GM12878 (cell line): ENCODE data around the gene MSLN. TPM values are rescaled to one million over a fixed set of nuclear protein-coding genes. Genes with fewer than 3 reads are reported as not detected.

Experiments
- BCL11A ChIP-seq: IDR thresholded peaks from 2 replicates; pipeline ENCODE4 v1.6.1; 2011; ENCODE audit warnings: low read depth, low read length
- CBFB ChIP-seq: IDR thresholded peaks from 2 replicates; pipeline ENCODE4 v1.6.1; 2016; ENCODE audit warnings: antibody characterized with exemption, low read depth
- ETV6 ChIP-seq, 2 experiments: fragments of 450-650 bp in 1 of 2; IDR thresholded peaks in 1 of 2; conservative IDR thresholded peaks in 1 of 2; 2 replicates each; pipeline ENCODE4 v1.6.1; 2014; ENCODE audit warnings: antibody characterized with exemption in 1 of 2, borderline replicate concordance in 1 of 2, low read depth in 1 of 2, mild to moderate bottlenecking in 1 of 2, moderate library complexity in 1 of 2
- EZH2 ChIP-seq: IDR thresholded peaks from 2 replicates; pipeline ENCODE4 v1.6.1; 2012; ENCODE audit warnings: low read depth, mild to moderate bottlenecking, control low read depth, inconsistent platforms, low read length, borderline replicate concordance; ENCODE audit not compliant: control insufficient read depth
- FOXK2 ChIP-seq: fragments of 450-650 bp; IDR thresholded peaks from 2 replicates; pipeline ENCODE4 v1.6.1; 2017; ENCODE audit warnings: mild to moderate bottlenecking, moderate library complexity
- HDAC2 ChIP-seq: fragments of 200-600 bp; sonication (generic); IDR thresholded peaks from 2 replicates; pipeline ENCODE4 v1.6.1; 2017
- IRF4 ChIP-seq: IDR thresholded peaks from 2 replicates; pipeline ENCODE4 v1.6.1; 2011; ENCODE audit warnings: low read depth, low read length
- MTA2 ChIP-seq: fragments of 450-650 bp; IDR thresholded peaks from 2 replicates; pipeline ENCODE4 v1.6.1; 2016; ENCODE audit warnings: low read depth, mild to moderate bottlenecking, moderate library complexity
- NFXL1 ChIP-seq: fragments of 450-650 bp; IDR thresholded peaks from 2 replicates; pipeline ENCODE4 v1.6.1; 2017; ENCODE audit warnings: antibody characterized with exemption, mild to moderate bottlenecking, borderline replicate concordance
- NR2C1 ChIP-seq: fragments of 450-650 bp; IDR thresholded peaks from 2 replicates; pipeline ENCODE4 v1.6.1; 2017; ENCODE audit warnings: antibody characterized with exemption, mild to moderate bottlenecking, moderate library complexity
- NR2C2 ChIP-seq: IDR thresholded peaks from 2 replicates; pipeline ENCODE4 v1.6.1; 2011; ENCODE audit warnings: borderline replicate concordance, low read depth; ENCODE audit not compliant: control insufficient read depth, insufficient read length
- NRF1 ChIP-seq: conservative IDR thresholded peaks from 2 replicates; pipeline ENCODE4 v1.6.1; 2011; ENCODE audit warnings: mild to moderate bottlenecking, low read depth, low read length, improper control_type of control experiment
- PML ChIP-seq: IDR thresholded peaks from 2 replicates; pipeline ENCODE4 v1.6.1; 2012; ENCODE audit warnings: low read length, inconsistent platforms
- POLR2AphosphoS2 ChIP-seq: IDR thresholded peaks from 2 replicates; pipeline ENCODE4 v1.6.1; 2011; ENCODE audit warnings: low read depth, mild to moderate bottlenecking, low read length, improper control_type of control experiment, moderate library complexity
- RBBP5 ChIP-seq: fragments of 200-600 bp; sonication (generic); conservative IDR thresholded peaks from 2 replicates; pipeline ENCODE4 v1.6.1; 2016
- RFX5 ChIP-seq: IDR thresholded peaks from 2 replicates; pipeline ENCODE4 v1.6.1; 2011; ENCODE audit warnings: low read depth, low read length, improper control_type of control experiment
- SIX5 ChIP-seq: IDR thresholded peaks from 2 replicates; pipeline ENCODE4 v1.6.1; 2011; ENCODE audit warnings: mild to moderate bottlenecking, low read depth, low read length, moderate library complexity; ENCODE audit not compliant: severe bottlenecking
- SMARCA5 ChIP-seq: fragments of 450-650 bp; IDR thresholded peaks from 2 replicates; pipeline ENCODE4 v1.6.1; 2017; ENCODE audit warnings: mild to moderate bottlenecking
- TCF12 ChIP-seq: IDR thresholded peaks from 2 replicates; pipeline ENCODE4 v1.6.1; 2011; ENCODE audit warnings: low read depth, mild to moderate bottlenecking, low read length
- TCF7 ChIP-seq: IDR thresholded peaks from 2 replicates; pipeline ENCODE4 v1.6.1; 2014; ENCODE audit warnings: antibody characterized with exemption, borderline replicate concordance
- YY1 ChIP-seq: IDR thresholded peaks from 2 replicates; pipeline ENCODE4 v1.6.1; 2011; ENCODE audit warnings: low read depth, mild to moderate bottlenecking, low read length
- polyA plus RNA-seq, 11 experiments: library from polyadenylated mRNA; depleted of rRNA in 4 of 11; unstranded in 6 of 11; stranded (reverse) in 5 of 11; fragments of >200 nt; fragmentation: Nextera tagmentation in 4 of 11; fragmentation: Illumina TruSeq in 1 of 11; extraction: Ambion mirVana in 4 of 11; extraction: Trizol in 1 of 11; gene quantifications; 1 replicate in 1 of 11; 2 replicates in 10 of 11; pipeline versions ENCODE4 v1.2.1 to v1.2.3, GENCODE V29; 2011 to 2016; ENCODE audit warnings: inconsistent platforms in 2 of 11, missing spikeins in 2 of 11, low read depth in 1 of 11
- total RNA-seq, 4 experiments: library from RNA; depleted of rRNA in 3 of 4; stranded (reverse); fragments of >200 nt in 3 of 4; fragmentation: Illumina TruSeq in 1 of 4; extraction: Trizol in 1 of 4; gene quantifications; 2 replicates each; pipeline versions ENCODE4 v1.2.1 to v1.2.3, GENCODE V29; 2013 to 2021
- TF ChIP-seq, protein P1 (sequence below): IDR thresholded peaks from 2 replicates; pipeline ENCODE4 v1.6.1; 2011; ENCODE audit warnings: borderline replicate concordance, low read depth, mild to moderate bottlenecking, moderate library complexity, low read length; ENCODE audit not compliant: insufficient read depth, poor library complexity, severe bottlenecking
- TF ChIP-seq, protein P2 (sequence below): fragments of 450-650 bp; formaldehyde crosslinking; IDR thresholded peaks from 2 replicates; pipeline ENCODE4 v1.5.0; 2022; ENCODE audit warnings: mild to moderate bottlenecking, missing genetic modification characterization
- TF ChIP-seq, protein P3 (sequence below): fragments of 150-350 bp; IDR thresholded peaks from 2 replicates; pipeline ENCODE4 v1.6.1; 2016; ENCODE audit warnings: low read depth, low read length

The MSLN gene
- total and polyA plus RNA-seq, 10 of the 15 experiments (the other 5 are each of a cell fraction or from before 2014, with no cell fraction given), result 0.08 TPM; not detected in 9

DNA sequence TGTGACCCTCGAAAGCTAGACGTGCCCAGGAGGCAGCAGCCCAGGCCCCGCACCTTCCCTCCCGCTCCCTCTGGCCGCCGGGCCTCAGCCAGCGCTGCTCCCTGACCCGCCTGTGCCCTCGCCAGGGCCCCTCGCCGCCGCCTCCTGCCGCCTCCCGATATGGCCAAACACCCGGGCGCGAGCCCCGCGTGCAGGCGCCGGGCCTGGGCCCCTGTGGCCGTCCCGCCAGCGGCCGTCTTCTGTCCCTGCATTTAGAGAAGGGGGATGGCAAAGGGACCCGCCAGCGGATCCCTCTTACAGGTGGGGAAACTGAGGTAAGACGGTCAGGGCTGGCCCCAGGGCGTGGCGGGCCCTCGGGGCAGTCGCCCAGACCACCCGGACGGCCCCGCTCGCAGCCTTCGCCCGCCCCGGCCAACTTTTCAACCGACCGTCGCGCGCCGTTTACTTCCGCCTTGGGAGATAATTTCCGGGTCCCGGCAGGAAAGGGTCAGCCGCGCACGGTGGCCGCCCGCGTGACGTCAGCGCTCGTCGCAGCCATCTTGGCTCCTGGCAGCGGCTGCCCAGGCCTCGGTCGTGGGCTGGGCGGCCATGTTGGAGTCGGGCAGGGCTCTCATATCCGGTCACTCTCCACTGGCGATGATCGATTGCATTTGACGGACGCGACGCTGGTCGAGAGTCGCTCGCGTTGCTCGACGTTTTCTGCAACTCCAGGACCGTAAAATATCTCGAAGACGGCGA is 47.0 kb downstream of the MSLN start (continued):
- TF ChIP-seq, protein P1, sequence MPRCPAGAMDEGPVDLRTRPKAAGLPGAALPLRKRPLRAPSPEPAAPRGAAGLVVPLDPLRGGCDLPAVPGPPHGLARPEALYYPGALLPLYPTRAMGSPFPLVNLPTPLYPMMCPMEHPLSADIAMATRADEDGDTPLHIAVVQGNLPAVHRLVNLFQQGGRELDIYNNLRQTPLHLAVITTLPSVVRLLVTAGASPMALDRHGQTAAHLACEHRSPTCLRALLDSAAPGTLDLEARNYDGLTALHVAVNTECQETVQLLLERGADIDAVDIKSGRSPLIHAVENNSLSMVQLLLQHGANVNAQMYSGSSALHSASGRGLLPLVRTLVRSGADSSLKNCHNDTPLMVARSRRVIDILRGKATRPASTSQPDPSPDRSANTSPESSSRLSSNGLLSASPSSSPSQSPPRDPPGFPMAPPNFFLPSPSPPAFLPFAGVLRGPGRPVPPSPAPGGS, result no peak
- TF ChIP-seq NRF1 (peak; percentile 61), NR2C1 (peak; percentile 96), SIX5 (peak; percentile 60), RBBP5 (no peak), PML (no peak), HDAC2 (no peak), BCL11A (no peak), SMARCA5 (no peak), RFX5 (0 out of 2 replicates have a peak, but pooled peaks have one; percentile 36), FOXK2 (no peak), NR2C2 (no peak), ETV6 (conservative IDR thresholded peaks at IDR 0.05 in 1 of 2, IDR thresholded peaks at IDR 0.05 in 1 of 2; ENCODE audit: borderline replicate concordance in 1 of 2, low read depth in 1 of 2) (0 out of 4 replicates have a peak, but pooled peaks of 1 of the 2 experiments have one; percentile 32), TCF7 (no peak), TCF12 (no peak), POLR2AphosphoS2 (0 out of 2 replicates have a peak, but pooled peaks have one; percentile 47), MTA2 (peak; percentile 21), CBFB (no peak), YY1 (peak; percentile 100), EZH2 (no peak), NFXL1 (peak; percentile 59; the same call in 1 of the 2 replicates), IRF4 (no peak)
- TF ChIP-seq, protein P2, sequence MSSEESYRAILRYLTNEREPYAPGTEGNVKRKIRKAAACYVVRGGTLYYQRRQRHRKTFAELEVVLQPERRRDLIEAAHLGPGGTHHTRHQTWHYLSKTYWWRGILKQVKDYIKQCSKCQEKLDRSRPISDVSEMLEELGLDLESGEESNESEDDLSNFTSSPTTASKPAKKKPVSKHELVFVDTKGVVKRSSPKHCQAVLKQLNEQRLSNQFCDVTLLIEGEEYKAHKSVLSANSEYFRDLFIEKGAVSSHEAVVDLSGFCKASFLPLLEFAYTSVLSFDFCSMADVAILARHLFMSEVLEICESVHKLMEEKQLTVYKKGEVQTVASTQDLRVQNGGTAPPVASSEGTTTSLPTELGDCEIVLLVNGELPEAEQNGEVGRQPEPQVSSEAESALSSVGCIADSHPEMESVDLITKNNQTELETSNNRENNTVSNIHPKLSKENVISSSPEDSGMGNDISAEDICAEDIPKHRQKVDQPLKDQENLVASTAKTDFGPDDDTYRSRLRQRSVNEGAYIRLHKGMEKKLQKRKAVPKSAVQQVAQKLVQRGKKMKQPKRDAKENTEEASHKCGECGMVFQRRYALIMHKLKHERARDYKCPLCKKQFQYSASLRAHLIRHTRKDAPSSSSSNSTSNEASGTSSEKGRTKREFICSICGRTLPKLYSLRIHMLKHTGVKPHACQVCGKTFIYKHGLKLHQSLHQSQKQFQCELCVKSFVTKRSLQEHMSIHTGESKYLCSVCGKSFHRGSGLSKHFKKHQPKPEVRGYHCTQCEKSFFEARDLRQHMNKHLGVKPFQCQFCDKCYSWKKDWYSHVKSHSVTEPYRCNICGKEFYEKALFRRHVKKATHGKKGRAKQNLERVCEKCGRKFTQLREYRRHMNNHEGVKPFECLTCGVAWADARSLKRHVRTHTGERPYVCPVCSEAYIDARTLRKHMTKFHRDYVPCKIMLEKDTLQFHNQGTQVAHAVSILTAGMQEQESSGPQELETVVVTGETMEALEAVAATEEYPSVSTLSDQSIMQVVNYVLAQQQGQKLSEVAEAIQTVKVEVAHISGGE (CRISPR knock-in tag), result no peak
- TF ChIP-seq, protein P3, sequence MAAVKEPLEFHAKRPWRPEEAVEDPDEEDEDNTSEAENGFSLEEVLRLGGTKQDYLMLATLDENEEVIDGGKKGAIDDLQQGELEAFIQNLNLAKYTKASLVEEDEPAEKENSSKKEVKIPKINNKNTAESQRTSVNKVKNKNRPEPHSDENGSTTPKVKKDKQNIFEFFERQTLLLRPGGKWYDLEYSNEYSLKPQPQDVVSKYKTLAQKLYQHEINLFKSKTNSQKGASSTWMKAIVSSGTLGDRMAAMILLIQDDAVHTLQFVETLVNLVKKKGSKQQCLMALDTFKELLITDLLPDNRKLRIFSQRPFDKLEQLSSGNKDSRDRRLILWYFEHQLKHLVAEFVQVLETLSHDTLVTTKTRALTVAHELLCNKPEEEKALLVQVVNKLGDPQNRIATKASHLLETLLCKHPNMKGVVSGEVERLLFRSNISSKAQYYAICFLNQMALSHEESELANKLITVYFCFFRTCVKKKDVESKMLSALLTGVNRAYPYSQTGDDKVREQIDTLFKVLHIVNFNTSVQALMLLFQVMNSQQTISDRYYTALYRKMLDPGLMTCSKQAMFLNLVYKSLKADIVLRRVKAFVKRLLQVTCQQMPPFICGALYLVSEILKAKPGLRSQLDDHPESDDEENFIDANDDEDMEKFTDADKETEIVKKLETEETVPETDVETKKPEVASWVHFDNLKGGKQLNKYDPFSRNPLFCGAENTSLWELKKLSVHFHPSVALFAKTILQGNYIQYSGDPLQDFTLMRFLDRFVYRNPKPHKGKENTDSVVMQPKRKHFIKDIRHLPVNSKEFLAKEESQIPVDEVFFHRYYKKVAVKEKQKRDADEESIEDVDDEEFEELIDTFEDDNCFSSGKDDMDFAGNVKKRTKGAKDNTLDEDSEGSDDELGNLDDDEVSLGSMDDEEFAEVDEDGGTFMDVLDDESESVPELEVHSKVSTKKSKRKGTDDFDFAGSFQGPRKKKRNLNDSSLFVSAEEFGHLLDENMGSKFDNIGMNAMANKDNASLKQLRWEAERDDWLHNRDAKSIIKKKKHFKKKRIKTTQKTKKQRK, result no peak
